ENCODE results near the gene HPD. TPM values are rescaled to one million over a fixed set of nuclear protein-coding genes. Genes with fewer than 3 reads are reported as not detected.
A peak's percentile ranks its signal among the peaks of the same experiment; 100 is the strongest.

Gene HPD
- total and polyA plus RNA-seq, 2 of the 4 experiments (the other 2 are of a cell fraction): 0.15 to 0.18 TPM

DNA sequence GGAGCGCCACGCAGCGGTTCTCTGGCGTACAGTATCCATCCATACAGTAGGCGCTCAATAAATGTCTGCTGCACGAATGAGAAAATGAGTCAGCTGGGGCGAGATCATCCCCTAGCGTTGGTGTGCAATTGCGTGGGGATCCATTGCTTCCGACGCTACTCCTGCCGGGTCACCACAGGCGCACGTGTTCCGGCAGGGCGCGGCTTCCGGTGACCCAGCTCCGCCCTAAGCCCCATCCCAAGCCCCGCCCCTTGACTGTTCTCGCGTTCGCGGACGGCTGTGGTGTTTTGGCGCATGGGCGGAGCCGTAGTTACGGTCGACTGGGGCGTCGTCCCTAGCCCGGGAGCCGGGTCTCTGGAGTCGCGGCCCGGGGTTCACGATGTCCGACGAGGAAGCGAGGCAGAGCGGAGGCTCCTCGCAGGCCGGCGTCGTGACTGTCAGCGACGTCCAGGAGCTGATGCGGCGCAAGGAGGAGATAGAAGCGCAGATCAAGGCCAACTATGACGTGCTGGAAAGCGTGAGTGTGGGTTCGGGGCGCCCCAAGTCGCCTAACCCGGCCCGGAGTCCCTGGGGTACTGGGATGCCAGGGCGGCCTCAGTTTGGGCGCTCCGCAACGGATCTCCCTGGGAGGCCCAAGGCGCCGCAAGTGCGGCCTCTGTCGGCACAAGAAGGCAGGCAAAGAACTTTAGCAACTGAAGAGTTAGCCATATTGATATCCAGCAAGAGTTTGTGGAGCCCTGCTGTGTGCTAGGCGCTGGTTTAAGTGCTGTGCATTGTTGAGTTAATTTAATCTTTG lies 30.0 kb upstream of the HPD start, which contains the start of gene PSMD9:
Gene PSMD9 (plus strand): TSS at position 313 of the 796 bp plus-strand sequence. CDS start 67 bp downstream, at position 380.
- intact Hi-C loops (cut with micrococcal nuclease) (loop anchor here (1.0 to 5.0 kb wide), 5 partner anchors 50 to 191 kb away; no protein-coding TSS in a partner anchor), dilution Hi-C loops (cut with HindIII; ENCODE audit: low sequenced_read_pairs, unreplicated experiment) (no loop called here), in situ Hi-C loops (cut with MboI; ENCODE audit: low sequenced_read_pairs) (loop anchor here (5.0 kb wide), 1 partner anchor 191 kb away; no protein-coding TSS in a partner anchor)
- DNase-seq: peak; percentile 97
- peak within 1 kb of the TSS; percentile 86 for H4K91ac ChIP-seq (ENCODE audit: insufficient read depth, low read depth, low read length)
- H2AK5ac ChIP-seq (ENCODE audit: low read depth, low read length): peak within 1 kb of the TSS; percentile 87
- peak within 1 kb of the TSS; percentile 79 for H3K4me3 ChIP-seq (ENCODE audit: insufficient read depth, low read depth, low read length)
- peak within 1 kb of the TSS; percentile 96 for H3K27ac ChIP-seq (ENCODE audit: insufficient read depth, low read length)
- H3K9me3 ChIP-seq (ENCODE audit: control insufficient read depth, insufficient read depth, low read length): no peaks in the 10 kb centered on the region
- H4K20me1 ChIP-seq (ENCODE audit: insufficient read depth, low read length): peaks cover 18% of the 10 kb centered on the region
- POLR2A ChIA-PET (ENCODE audit: unreplicated experiment): interaction anchor here (1.0 kb wide), 1 partner anchor 16 kb away, joined by 5 read pairs; no protein-coding TSS in a partner anchor
- H3K9me1 ChIP-seq (ENCODE audit: insufficient read depth, low read length): peaks cover 7% of the 10 kb centered on the region; the same call in 1 of the 2 replicates
- 0 out of 2 replicates have a peak, but pooled peaks cover 2% of the 10 kb centered on the region for H3K36me3 ChIP-seq (ENCODE audit: control insufficient read depth, insufficient read depth, low read length)
- peak within 1 kb of the TSS; percentile 87 for H4K5ac ChIP-seq (ENCODE audit: low read depth, low read length)
- peak within 1 kb of the TSS; percentile 97 for H3K9ac ChIP-seq (ENCODE audit: low read depth, low read length)
- H3K79me1 ChIP-seq (ENCODE audit: low read depth in 1 of 2, low read length in 2 of 2): peaks cover 10 to 31% of the 10 kb centered on the region in 2 experiments; a peak in 2 of 4 replicates
- peak within 1 kb of the TSS; percentile 74 for H2BK120ac ChIP-seq (ENCODE audit: low read depth, low read length)
- TSS peak; percentile 65 for BruUV-seq (replicated peaks)
- 0 out of 3 replicates have a peak within 1 kb of the TSS, but pooled peaks have one; percentile 12 for H2BK15ac ChIP-seq (ENCODE audit: low read depth, low read length)
- H3K27me3 ChIP-seq (ENCODE audit: control insufficient read depth, insufficient read depth, low read length): no peaks in the 10 kb centered on the region
- peak within 1 kb of the TSS; percentile 12; the same call in 1 of the 2 replicates for H2BK20ac ChIP-seq (ENCODE audit: low read depth, low read length)
- peak within 1 kb of the TSS; percentile 96 for H3K4ac ChIP-seq (ENCODE audit: low read depth, low read length)
- H3K18ac ChIP-seq (ENCODE audit: low read depth, low read length): peak within 1 kb of the TSS; percentile 72
- peak; percentile 98 for ATAC-seq (ENCODE audit: low read depth)
- peak within 1 kb of the TSS; percentile 94 for H3K4me2 ChIP-seq (ENCODE audit: low read depth, low read length)
- WGBS, 2 experiments (ENCODE audit: extremely low coverage in 2 of 2, insufficient read length in 1 of 2): 0% methylated on average over 42 of the region's 67 CpGs; no CpG with 5 or more reads in 1 of the 2 experiments
- H3K4me1 ChIP-seq (ENCODE audit: control insufficient read depth, insufficient read depth, low read length): peaks cover 10% of the 10 kb centered on the region
- peak within 1 kb of the TSS; percentile 98 for H2AFZ ChIP-seq (replicated peaks; ENCODE audit: low read length, poor library complexity)
- peak within 1 kb of the TSS; percentile 87 for H3K56ac ChIP-seq (ENCODE audit: extremely low read depth, insufficient read depth, low read length)
- H3K14ac ChIP-seq (replicated peaks; ENCODE audit: low read depth, low read length): peak within 1 kb of the TSS; percentile 98
- H2AK9ac ChIP-seq (replicated peaks; ENCODE audit: low read depth, low read length, poor library complexity): peak within 1 kb of the TSS; percentile 98
- peak within 1 kb of the TSS; percentile 95 for H3K23ac ChIP-seq (ENCODE audit: low read depth, low read length)
- CTCF ChIA-PET: interaction anchor here (0.6 to 2.5 kb wide), 12 partner anchors 10 to 328 kb away, joined by 3 to 22 read pairs (median 3); partner anchors contain the start of gene RHOF
- peak within 1 kb of the TSS; percentile 83 for H2BK5ac ChIP-seq (ENCODE audit: low read depth, low read length, poor library complexity, severe bottlenecking)
- peak within 1 kb of the TSS; percentile 91 to 95 for H4K8ac ChIP-seq (ENCODE audit: low read depth in 2 of 2, low read length in 2 of 2)
- TF ChIP-seq RAD21 (IDR thresholded peaks at IDR 0.05; ENCODE audit: low read length) (peak; percentile 80), POLR2A (IDR thresholded peaks at IDR 0.05; ENCODE audit: low read depth, low read length) (peak; percentile 92), MXI1 (IDR thresholded peaks at IDR 0.05; ENCODE audit: borderline replicate concordance, low read depth, low read length) (peak; percentile 89), NFE2L2 (IDR thresholded peaks at IDR 0.05; ENCODE audit: low read depth, low read length) (no peak), CEBPB (IDR thresholded peaks at IDR 0.05; ENCODE audit: low read depth, low read length) (peak; percentile 75), RFX5 (IDR thresholded peaks at IDR 0.05; ENCODE audit: low read depth, low read length) (no peak), MAZ (IDR thresholded peaks at IDR 0.05; ENCODE audit: borderline replicate concordance, low read depth, low read length) (no peak), SMC3 (IDR thresholded peaks at IDR 0.05; ENCODE audit: low read depth, low read length) (peak; percentile 60), RCOR1 (IDR thresholded peaks at IDR 0.05; ENCODE audit: insufficient replicate concordance, low read length) (peak; percentile 94), FOS (IDR thresholded peaks at IDR 0.05; ENCODE audit: low read depth, low read length) (no peak)
- TF ChIP-seq, protein P1, sequence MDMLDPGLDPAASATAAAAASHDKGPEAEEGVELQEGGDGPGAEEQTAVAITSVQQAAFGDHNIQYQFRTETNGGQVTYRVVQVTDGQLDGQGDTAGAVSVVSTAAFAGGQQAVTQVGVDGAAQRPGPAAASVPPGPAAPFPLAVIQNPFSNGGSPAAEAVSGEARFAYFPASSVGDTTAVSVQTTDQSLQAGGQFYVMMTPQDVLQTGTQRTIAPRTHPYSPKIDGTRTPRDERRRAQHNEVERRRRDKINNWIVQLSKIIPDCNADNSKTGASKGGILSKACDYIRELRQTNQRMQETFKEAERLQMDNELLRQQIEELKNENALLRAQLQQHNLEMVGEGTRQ (IDR thresholded peaks at IDR 0.05; ENCODE audit: low read depth, low read length): peak; percentile 97
- TF ChIP-seq, protein P2, sequence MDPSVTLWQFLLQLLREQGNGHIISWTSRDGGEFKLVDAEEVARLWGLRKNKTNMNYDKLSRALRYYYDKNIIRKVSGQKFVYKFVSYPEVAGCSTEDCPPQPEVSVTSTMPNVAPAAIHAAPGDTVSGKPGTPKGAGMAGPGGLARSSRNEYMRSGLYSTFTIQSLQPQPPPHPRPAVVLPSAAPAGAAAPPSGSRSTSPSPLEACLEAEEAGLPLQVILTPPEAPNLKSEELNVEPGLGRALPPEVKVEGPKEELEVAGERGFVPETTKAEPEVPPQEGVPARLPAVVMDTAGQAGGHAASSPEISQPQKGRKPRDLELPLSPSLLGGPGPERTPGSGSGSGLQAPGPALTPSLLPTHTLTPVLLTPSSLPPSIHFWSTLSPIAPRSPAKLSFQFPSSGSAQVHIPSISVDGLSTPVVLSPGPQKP (IDR thresholded peaks at IDR 0.05; ENCODE audit: borderline replicate concordance, low read depth, low read length): no peak
- TF ChIP-seq, protein P3, sequence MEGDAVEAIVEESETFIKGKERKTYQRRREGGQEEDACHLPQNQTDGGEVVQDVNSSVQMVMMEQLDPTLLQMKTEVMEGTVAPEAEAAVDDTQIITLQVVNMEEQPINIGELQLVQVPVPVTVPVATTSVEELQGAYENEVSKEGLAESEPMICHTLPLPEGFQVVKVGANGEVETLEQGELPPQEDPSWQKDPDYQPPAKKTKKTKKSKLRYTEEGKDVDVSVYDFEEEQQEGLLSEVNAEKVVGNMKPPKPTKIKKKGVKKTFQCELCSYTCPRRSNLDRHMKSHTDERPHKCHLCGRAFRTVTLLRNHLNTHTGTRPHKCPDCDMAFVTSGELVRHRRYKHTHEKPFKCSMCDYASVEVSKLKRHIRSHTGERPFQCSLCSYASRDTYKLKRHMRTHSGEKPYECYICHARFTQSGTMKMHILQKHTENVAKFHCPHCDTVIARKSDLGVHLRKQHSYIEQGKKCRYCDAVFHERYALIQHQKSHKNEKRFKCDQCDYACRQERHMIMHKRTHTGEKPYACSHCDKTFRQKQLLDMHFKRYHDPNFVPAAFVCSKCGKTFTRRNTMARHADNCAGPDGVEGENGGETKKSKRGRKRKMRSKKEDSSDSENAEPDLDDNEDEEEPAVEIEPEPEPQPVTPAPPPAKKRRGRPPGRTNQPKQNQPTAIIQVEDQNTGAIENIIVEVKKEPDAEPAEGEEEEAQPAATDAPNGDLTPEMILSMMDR (conservative IDR thresholded peaks at IDR 0.05; ENCODE audit: low read depth, low read length): peak; percentile 82
